Measurements from ENCODE around the gene MEI1. TPM values are rescaled to one million over a fixed set of nuclear protein-coding genes. Genes with fewer than 3 reads are reported as not detected.

Gene MEI1
- total RNA-seq, 2 donors from 2014 or later, result 7.4 TPM; not detected in 1

GRCh38 chr22:41805639-41806038 lies 106.3 kb downstream of the MEI1 start:
- H3K4me1 ChIP-seq (replicated peaks), result no peaks in the 10 kb centered on the region
- no peaks in the 10 kb centered on the region for H3K36me3 ChIP-seq
- DNase-seq (ENCODE audit: low spot score), result no peak
- H3K27ac ChIP-seq, result no peak overlapping the region
- no peak overlapping the region for H3K4me3 ChIP-seq
- intact Hi-C loops (cut with DNase I), result no loop called here
- no peaks in the 10 kb centered on the region for H3K9me3 ChIP-seq
- H3K27me3 ChIP-seq (replicated peaks; ENCODE audit: insufficient read depth), result no peaks in the 10 kb centered on the region
- TF ChIP-seq, protein P1, sequence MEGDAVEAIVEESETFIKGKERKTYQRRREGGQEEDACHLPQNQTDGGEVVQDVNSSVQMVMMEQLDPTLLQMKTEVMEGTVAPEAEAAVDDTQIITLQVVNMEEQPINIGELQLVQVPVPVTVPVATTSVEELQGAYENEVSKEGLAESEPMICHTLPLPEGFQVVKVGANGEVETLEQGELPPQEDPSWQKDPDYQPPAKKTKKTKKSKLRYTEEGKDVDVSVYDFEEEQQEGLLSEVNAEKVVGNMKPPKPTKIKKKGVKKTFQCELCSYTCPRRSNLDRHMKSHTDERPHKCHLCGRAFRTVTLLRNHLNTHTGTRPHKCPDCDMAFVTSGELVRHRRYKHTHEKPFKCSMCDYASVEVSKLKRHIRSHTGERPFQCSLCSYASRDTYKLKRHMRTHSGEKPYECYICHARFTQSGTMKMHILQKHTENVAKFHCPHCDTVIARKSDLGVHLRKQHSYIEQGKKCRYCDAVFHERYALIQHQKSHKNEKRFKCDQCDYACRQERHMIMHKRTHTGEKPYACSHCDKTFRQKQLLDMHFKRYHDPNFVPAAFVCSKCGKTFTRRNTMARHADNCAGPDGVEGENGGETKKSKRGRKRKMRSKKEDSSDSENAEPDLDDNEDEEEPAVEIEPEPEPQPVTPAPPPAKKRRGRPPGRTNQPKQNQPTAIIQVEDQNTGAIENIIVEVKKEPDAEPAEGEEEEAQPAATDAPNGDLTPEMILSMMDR (IDR thresholded peaks at IDR 0.05), result no peak
- TF ChIP-seq POLR2AphosphoS5 (IDR thresholded peaks at IDR 0.05) (no peak), POLR2A (IDR thresholded peaks at IDR 0.05) (no peak)

GRCh38 chr22:41808400-41808799 lies 109.1 kb downstream of the MEI1 start:
- H3K4me3 ChIP-seq, result no peak overlapping the region
- intact Hi-C loops (cut with DNase I), result no loop called here
- H3K27me3 ChIP-seq (replicated peaks; ENCODE audit: insufficient read depth), result no peaks in the 10 kb centered on the region
- no peaks in the 10 kb centered on the region for H3K4me1 ChIP-seq (replicated peaks)
- H3K27ac ChIP-seq, result no peak overlapping the region
- TF ChIP-seq POLR2AphosphoS5 (IDR thresholded peaks at IDR 0.05) (no peak), POLR2A (IDR thresholded peaks at IDR 0.05) (no peak)
- TF ChIP-seq, protein P1 (IDR thresholded peaks at IDR 0.05), result no peak
- DNase-seq (ENCODE audit: low spot score), result no peak
- no peaks in the 10 kb centered on the region for H3K9me3 ChIP-seq
- no peaks in the 10 kb centered on the region for H3K36me3 ChIP-seq
- WGBS, result 85% methylated on average over 6 of the region's 6 CpGs

GRCh38 chr22:41810022-41810421 lies 110.7 kb downstream of the MEI1 start:
- Histone ChIP-seq H3K36me3 (no peaks in the 10 kb centered on the region), H3K4me3 (no peak overlapping the region), H3K27ac (no peak overlapping the region), H3K4me1 (replicated peaks) (no peaks in the 10 kb centered on the region), H3K27me3 (replicated peaks; ENCODE audit: insufficient read depth) (no peaks in the 10 kb centered on the region), H3K9me3 (no peaks in the 10 kb centered on the region)
- 91% methylated on average over 12 of the region's 12 CpGs for WGBS
- TF ChIP-seq, protein P1 (IDR thresholded peaks at IDR 0.05), result no peak
- TF ChIP-seq POLR2A (IDR thresholded peaks at IDR 0.05), result no peak
- no peak for TF ChIP-seq POLR2AphosphoS5 (IDR thresholded peaks at IDR 0.05)
- intact Hi-C loops (cut with DNase I), result no loop called here
- DNase-seq (ENCODE audit: low spot score), result no peak

DNA sequence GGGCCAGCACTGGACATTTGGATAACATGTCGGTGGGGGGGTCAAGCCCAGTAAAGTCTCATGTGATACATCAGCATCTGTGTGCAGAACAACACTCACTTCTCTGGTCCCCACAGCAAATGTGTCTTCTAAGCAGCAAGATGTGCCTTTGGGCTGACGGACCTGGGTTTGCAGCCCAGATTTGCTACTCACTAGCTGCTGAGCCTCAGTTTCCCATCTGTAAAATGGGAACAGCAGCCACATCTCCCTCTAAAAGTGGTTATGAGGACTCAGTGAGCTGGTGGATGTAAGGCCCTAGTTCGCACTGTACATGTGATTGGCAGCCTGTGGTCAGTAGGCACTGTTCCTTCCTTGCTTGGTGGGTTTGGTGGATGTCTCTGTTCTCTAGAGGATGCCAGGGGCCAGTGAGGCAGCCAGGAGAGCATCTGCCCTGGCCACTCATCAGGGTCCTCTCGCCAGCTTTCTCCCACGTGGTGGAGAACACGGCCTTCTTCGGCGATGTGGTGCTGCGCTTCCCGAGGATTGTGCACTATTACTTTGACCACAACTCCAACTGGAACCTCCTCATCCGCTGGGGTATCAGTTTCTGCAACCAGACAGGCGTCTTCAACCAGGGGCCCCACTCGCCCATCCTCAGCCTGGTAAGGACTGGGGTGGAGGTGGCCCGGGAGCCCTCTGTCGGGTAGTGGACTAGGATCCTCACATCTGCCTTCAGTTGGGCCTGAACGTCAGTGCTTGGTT lies 113.7 kb downstream of the MEI1 start:
- Histone ChIP-seq H3K4me3 (no peak overlapping the region), H3K4me1 (replicated peaks) (no peaks in the 10 kb centered on the region), H3K9me3 (no peaks in the 10 kb centered on the region), H3K27ac (no peak overlapping the region), H3K36me3 (no peaks in the 10 kb centered on the region), H3K27me3 (replicated peaks; ENCODE audit: insufficient read depth) (no peaks in the 10 kb centered on the region)
- intact Hi-C loops (cut with DNase I), result no loop called here
- 94% methylated on average over 16 of the region's 16 CpGs for WGBS
- no peak for DNase-seq (ENCODE audit: low spot score)
- no peak for TF ChIP-seq POLR2AphosphoS5 (IDR thresholded peaks at IDR 0.05)
- TF ChIP-seq, protein P1 (IDR thresholded peaks at IDR 0.05), result no peak
- TF ChIP-seq POLR2A (IDR thresholded peaks at IDR 0.05), result no peak

DNA sequence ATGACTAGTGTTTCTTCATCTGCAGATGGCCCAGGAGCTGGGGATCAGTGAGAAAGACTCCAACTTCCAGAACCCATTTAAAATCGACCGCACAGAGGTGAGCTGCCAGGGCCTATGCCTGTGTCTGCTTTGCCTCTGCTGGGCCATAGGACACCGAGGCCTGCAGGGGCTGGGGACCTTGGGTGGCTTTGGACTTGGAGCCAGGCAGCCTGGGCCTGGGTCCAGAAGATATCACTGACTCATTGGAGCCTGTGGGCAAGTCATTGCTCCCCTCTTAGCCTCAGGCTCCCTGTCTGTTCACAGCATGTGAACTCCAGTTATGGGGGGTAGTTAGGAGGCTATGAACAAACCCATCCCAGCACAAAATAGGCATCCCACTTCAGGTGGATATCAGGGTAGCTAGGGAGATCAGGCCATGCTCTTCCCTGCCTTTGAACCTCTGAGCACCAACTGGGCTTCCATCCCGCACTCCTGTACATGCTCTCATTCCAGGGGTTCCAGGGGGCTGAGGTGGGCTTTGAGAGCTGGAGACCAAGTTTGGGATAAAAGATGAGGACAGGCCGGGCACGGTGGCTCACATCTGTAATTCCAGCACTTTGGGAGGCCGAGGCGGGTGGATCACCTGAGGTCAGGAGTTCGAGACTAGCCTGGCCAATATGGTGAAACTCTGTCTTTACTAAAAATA lies 114.6 kb downstream of the MEI1 start:
- H3K27ac ChIP-seq, result no peak overlapping the region
- H3K9me3 ChIP-seq, result no peaks in the 10 kb centered on the region
- intact Hi-C loops (cut with DNase I), result no loop called here
- WGBS, result 97% methylated on average over 9 of the region's 9 CpGs
- H3K36me3 ChIP-seq, result no peaks in the 10 kb centered on the region
- H3K4me1 ChIP-seq (replicated peaks), result no peaks in the 10 kb centered on the region
- no peak for DNase-seq (ENCODE audit: low spot score)
- TF ChIP-seq POLR2AphosphoS5 (IDR thresholded peaks at IDR 0.05) (no peak), POLR2A (IDR thresholded peaks at IDR 0.05) (no peak)
- TF ChIP-seq, protein P1 (IDR thresholded peaks at IDR 0.05), result no peak
- H3K27me3 ChIP-seq (replicated peaks; ENCODE audit: insufficient read depth), result no peaks in the 10 kb centered on the region
- H3K4me3 ChIP-seq, result no peak overlapping the region

All from prostate gland (tissue), 2 donors.